Nephron progenitor cell (in vitro differentiated cells): ENCODE measurements around the gene PLA2G2F.

ENCODE experiments used
- DNase-seq: peaks from one replicate; pipeline ENCODE4 v3.0.0; 2021
- H3K27ac Mint-ChIP-seq: 2 replicates; pipeline ENCODE4 v1.8.0; 2021; ENCODE audit warnings: mild to moderate bottlenecking, moderate library complexity, mixed read lengths
- H3K27me3 Mint-ChIP-seq: 2 replicates; pipeline ENCODE4 v1.8.0; 2021; ENCODE audit warnings: mild to moderate bottlenecking, low read depth, mixed read lengths; ENCODE audit not compliant: poor library complexity
- H3K36me3 Mint-ChIP-seq: 2 replicates; pipeline ENCODE4 v1.8.0; 2021; ENCODE audit warnings: low read depth, mixed read lengths
- H3K4me1 Mint-ChIP-seq: 2 replicates; pipeline ENCODE4 v1.8.0; 2021; ENCODE audit warnings: mixed read lengths
- H3K4me3 Mint-ChIP-seq: 2 replicates; pipeline ENCODE4 v1.8.0; 2021; ENCODE audit warnings: mild to moderate bottlenecking, moderate library complexity, mixed read lengths
- H3K9me3 Mint-ChIP-seq: 2 replicates; pipeline ENCODE4 v1.8.0; 2021; ENCODE audit warnings: mild to moderate bottlenecking, moderate library complexity, mixed read lengths
- CTCF ChIP-seq: fragments of 200-600 bp; sonication (generic); IDR thresholded peaks from 2 replicates; pipeline ENCODE4 v1.5.0; 2021; ENCODE audit warnings: antibody characterized with exemption

Gene PLA2G2F

GRCh38 chr1:20136249-20136648 is 2.9 kb upstream of the PLA2G2F start:
- H3K4me3 Mint-ChIP-seq, result no peak overlapping the region

DNA sequence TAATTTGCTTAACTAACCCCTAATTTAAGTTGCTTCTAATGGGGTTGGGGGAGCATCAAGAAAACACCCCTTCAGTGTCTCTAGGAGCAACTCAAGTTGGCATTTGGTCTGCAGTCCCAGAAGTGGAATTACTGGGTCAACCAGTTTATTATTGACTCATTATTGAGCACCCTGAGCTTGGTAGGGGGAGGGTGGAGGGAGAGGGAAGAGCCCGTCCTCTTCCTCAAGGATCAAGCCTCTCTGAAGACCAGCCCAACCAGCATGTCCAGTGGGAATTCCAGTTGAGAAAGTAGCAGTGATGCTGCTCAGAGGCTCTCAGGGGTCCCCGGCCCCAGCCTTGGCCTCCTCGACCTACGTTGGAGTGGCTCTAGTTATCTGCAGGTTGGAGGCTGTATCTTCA is 2.1 kb upstream of the PLA2G2F start:
- H3K4me3 Mint-ChIP-seq, result no peak overlapping the region

More at GRCh38 chr1:20136249-20136648, 2.9 kb upstream of the PLA2G2F start:
- Mint-ChIP-seq H3K27me3 (peaks cover 6% of the 10 kb centered on the region), H3K9me3 (peaks cover 7% of the 10 kb centered on the region), H3K27ac (no peak overlapping the region), H3K36me3 (no peaks in the 10 kb centered on the region), H3K4me1 (peaks cover 10% of the 10 kb centered on the region)
- no peak for DNase-seq
- no peak for TF ChIP-seq CTCF

DNA sequence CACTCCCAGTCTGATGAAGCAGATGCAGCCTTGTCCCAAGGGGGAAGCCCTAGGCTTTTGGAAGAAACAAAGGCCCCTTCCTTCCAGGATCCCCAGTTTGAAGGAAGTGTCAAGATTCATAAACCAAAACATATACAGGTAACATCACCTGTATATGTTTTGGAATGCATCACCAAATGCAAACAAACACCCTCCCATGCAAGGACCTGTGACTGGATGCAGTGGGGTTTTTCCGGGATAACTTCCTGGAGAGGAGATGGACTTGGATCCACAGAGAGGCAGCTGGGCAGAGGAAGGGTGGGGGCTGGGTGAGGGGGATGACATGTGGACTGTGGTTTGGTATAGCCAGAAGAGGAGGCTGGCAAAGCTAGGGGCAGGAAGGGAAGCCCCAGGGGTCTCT is 1.5 kb upstream of the PLA2G2F start:
- H3K4me1 Mint-ChIP-seq, result peaks cover 17% of the 10 kb centered on the region
- no peak for DNase-seq
- peaks cover 10% of the 10 kb centered on the region for H3K27me3 Mint-ChIP-seq
- no peak for TF ChIP-seq CTCF
- no peak overlapping the region for H3K27ac Mint-ChIP-seq
- no peaks in the 10 kb centered on the region for H3K9me3 Mint-ChIP-seq
- H3K36me3 Mint-ChIP-seq, result no peaks in the 10 kb centered on the region
- H3K4me3 Mint-ChIP-seq, result no peak overlapping the region

More for the DNA sequence above, 2.1 kb upstream of the PLA2G2F start:
- H3K9me3 Mint-ChIP-seq, result peaks cover 2% of the 10 kb centered on the region
- DNase-seq, result no peak
- no peak for TF ChIP-seq CTCF
- peaks cover 6% of the 10 kb centered on the region for H3K27me3 Mint-ChIP-seq
- no peaks in the 10 kb centered on the region for H3K36me3 Mint-ChIP-seq
- H3K4me1 Mint-ChIP-seq, result peaks cover 12% of the 10 kb centered on the region
- H3K27ac Mint-ChIP-seq, result no peak overlapping the region

GRCh38 chr1:20138346-20138745 is 777 bp upstream of the PLA2G2F start:
- no peak for TF ChIP-seq CTCF
- H3K9me3 Mint-ChIP-seq, result no peaks in the 10 kb centered on the region
- H3K27ac Mint-ChIP-seq, result no peak overlapping the region

DNA sequence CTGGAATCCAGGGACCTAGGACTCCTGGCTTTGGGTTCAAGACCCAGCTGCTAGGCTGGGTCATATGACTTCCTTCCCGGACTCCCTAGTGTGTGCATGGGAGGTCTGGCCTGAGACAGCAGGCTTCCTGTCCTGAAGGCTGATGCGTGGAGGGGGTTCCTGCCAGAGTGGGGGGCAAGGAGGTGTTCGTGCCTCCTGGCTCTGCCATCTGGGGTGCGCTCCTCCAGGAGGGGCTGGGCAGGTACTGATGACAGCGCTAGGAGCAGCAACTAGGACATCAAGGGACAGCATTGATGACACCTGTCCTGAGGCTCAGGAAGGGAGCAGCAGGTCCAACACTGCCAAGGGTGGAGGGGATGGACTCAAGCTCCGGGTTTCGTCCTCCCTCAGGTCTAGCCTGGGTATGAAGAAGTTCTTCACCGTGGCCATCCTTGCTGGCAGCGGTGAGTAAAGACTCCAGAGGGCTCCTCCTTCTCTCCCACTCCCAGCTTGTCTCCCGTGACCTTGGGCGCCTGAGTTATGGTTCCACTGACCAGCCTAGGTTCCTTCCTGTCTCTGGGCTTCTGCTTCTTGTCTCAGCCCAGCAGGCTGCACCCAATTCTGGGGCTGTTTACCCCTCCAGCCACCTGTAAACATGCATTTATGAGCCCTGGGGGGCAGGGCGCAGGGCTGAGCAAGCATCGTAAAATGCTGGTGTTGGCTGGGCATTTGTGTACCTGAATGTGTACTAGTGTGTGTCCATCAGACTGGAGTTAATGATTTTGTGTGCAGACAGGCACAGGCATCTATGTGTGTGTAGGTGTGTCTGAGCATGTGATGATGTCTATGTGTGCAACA is 871 bp downstream of the PLA2G2F start:
- Mint-ChIP-seq H3K36me3 (no peaks in the 10 kb centered on the region), H3K27ac (no peak overlapping the region), H3K9me3 (no peaks in the 10 kb centered on the region), H3K4me3 (no peak overlapping the region), H3K4me1 (peaks cover 27% of the 10 kb centered on the region), H3K27me3 (peaks cover 6% of the 10 kb centered on the region)
- no peak for DNase-seq
- no peak for TF ChIP-seq CTCF

More at GRCh38 chr1:20138346-20138745, 777 bp upstream of the PLA2G2F start:
- Mint-ChIP-seq H3K36me3 (no peaks in the 10 kb centered on the region), H3K27me3 (peaks cover 10% of the 10 kb centered on the region), H3K4me1 (peaks cover 19% of the 10 kb centered on the region), H3K4me3 (no peak overlapping the region)
- DNase-seq, result no peak

GRCh38 chr1:20141001-20141400 is 1.9 kb downstream of the PLA2G2F start:
- peaks cover 6% of the 10 kb centered on the region for H3K27me3 Mint-ChIP-seq
- no peaks in the 10 kb centered on the region for H3K9me3 Mint-ChIP-seq
- DNase-seq, result no peak
- H3K4me3 Mint-ChIP-seq, result no peak overlapping the region
- H3K4me1 Mint-ChIP-seq, result peaks cover 27% of the 10 kb centered on the region
- no peak overlapping the region for H3K27ac Mint-ChIP-seq
- no peak for TF ChIP-seq CTCF
- no peaks in the 10 kb centered on the region for H3K36me3 Mint-ChIP-seq
